ENCODE results near the gene PCDHAC1. TPM values are rescaled to one million over a fixed set of nuclear protein-coding genes. Genes with fewer than 3 reads are reported as not detected.

PCDHAC1 gene
- polyA plus RNA-seq, 1 of the 3 experiments (the other 2 are of a cell fraction), result 0.08 TPM

DNA sequence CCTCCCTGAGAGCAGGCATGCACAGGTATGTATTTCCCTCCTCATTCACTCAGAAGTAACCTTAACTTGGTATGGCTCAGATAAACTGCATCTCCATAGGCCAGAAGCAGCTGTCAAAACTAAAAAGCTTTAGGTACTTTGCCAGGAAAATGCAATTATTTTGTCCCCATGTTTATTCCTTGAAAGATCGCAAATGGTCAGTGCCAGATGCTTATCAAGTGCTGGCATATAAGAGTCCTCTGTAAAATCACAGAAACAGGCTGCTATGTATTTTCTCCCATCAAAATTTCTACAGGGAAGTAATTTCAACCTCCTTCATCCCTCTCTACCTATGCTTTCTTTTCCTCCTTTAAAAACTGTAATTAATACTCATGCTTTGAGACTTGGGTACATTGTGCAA, 52.9 kb downstream of the PCDHAC1 start:
- Histone ChIP-seq H3K79me2 (ENCODE audit: insufficient read depth) (no peaks in the 10 kb centered on the region), H3K4me3 (ENCODE audit: low read depth in 2 of 2, low read length in 1 of 2) (no peak overlapping the region), H3K9ac (no peak overlapping the region), H3K27ac (ENCODE audit: low read depth in 2 of 2, low read length in 1 of 2) (peak overlapping the region in 1 of 2 experiments; percentile 98; a peak in 2 of 4 replicates), H3K9me3 (no peaks in the 10 kb centered on the region), H3K36me3 (replicated peaks in 1 of 2; ENCODE audit: control insufficient read depth in 1 of 2, insufficient read depth in 2 of 2, low read length in 1 of 2) (peaks cover 0 to 2% of the 10 kb centered on the region in 2 experiments), H3K27me3 (ENCODE audit: insufficient read depth) (no peaks in the 10 kb centered on the region), H3F3A (replicated peaks; ENCODE audit: insufficient read depth) (no peaks in the 10 kb centered on the region), H2AFZ (ENCODE audit: low read depth) (no peak overlapping the region), H3K4me2 (no peak overlapping the region), H4K20me1 (ENCODE audit: insufficient read depth) (no peaks in the 10 kb centered on the region), H3K9me2 (no peaks in the 10 kb centered on the region), H3K4me1 (ENCODE audit: control insufficient read depth in 1 of 2, insufficient read depth in 2 of 2, low read depth in 1 of 2, low read length in 1 of 2) (peaks cover 9 to 37% of the 10 kb centered on the region in 2 experiments; a peak in 3 of 4 replicates)
- POLR2A ChIA-PET, result interaction anchor here (0.9 to 4.2 kb wide), 3 partner anchors 13 to 22 kb away, joined by 3 to 23 read pairs (median 6); partner anchors contain the start of gene PCDHAC2
- WGBS (ENCODE audit: low lambda C conversion rate), result 45% methylated on average over 1 of the region's 1 CpG
- TF ChIP-seq TAF1 (IDR thresholded peaks at IDR 0.05; ENCODE audit: borderline replicate concordance, low read depth, low read length) (no peak), EP300 (IDR thresholded peaks at IDR 0.05; ENCODE audit: borderline replicate concordance in 1 of 2, low read depth in 1 of 2, low read length in 1 of 2) (peak in 1 of 2 experiments; percentile 56; a peak in 2 of 4 replicates), NFIC (IDR thresholded peaks at IDR 0.05; ENCODE audit: borderline replicate concordance) (no peak), ELF1 (IDR thresholded peaks at IDR 0.05) (no peak), SIN3A (IDR thresholded peaks at IDR 0.05; ENCODE audit: borderline replicate concordance, low read depth, low read length) (no peak), CHD2 (IDR thresholded peaks at IDR 0.05; ENCODE audit: low read length, partially characterized antibody) (no peak), YY1 (IDR thresholded peaks at IDR 0.05; ENCODE audit: low read depth) (no peak), EZH2phosphoT487 (IDR thresholded peaks at IDR 0.05; ENCODE audit: borderline replicate concordance, low read depth) (no peak), RFX5 (IDR thresholded peaks at IDR 0.05; ENCODE audit: low read length) (no peak), RCOR1 (IDR thresholded peaks at IDR 0.05; ENCODE audit: low read length) (peak; percentile 45; the same call in 1 of the 2 replicates), RAD21 (IDR thresholded peaks at IDR 0.05; ENCODE audit: low read length) (0 out of 2 replicates have a peak, but pooled peaks have one; percentile 9), GATA2 (CRISPR knock-in tag; IDR thresholded peaks at IDR 0.05) (peak; percentile 57; the same call in 1 of the 2 replicates), MXI1 (IDR thresholded peaks at IDR 0.05; ENCODE audit: low read depth, low read length) (peak; percentile 62; the same call in 1 of the 2 replicates), TEAD4 (IDR thresholded peaks at IDR 0.05; ENCODE audit: borderline replicate concordance, insufficient read depth) (no peak), FOSL2 (IDR thresholded peaks at IDR 0.05; ENCODE audit: borderline replicate concordance, low read depth) (no peak), MEF2A (IDR thresholded peaks at IDR 0.05; ENCODE audit: borderline replicate concordance, low read depth) (no peak), MAX (IDR thresholded peaks at IDR 0.05; ENCODE audit: low read depth) (no peak)
- TF ChIP-seq, protein P1, sequence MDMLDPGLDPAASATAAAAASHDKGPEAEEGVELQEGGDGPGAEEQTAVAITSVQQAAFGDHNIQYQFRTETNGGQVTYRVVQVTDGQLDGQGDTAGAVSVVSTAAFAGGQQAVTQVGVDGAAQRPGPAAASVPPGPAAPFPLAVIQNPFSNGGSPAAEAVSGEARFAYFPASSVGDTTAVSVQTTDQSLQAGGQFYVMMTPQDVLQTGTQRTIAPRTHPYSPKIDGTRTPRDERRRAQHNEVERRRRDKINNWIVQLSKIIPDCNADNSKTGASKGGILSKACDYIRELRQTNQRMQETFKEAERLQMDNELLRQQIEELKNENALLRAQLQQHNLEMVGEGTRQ (IDR thresholded peaks at IDR 0.05; ENCODE audit: borderline replicate concordance, low read depth, low read length), result no peak
- TF ChIP-seq, protein P2, sequence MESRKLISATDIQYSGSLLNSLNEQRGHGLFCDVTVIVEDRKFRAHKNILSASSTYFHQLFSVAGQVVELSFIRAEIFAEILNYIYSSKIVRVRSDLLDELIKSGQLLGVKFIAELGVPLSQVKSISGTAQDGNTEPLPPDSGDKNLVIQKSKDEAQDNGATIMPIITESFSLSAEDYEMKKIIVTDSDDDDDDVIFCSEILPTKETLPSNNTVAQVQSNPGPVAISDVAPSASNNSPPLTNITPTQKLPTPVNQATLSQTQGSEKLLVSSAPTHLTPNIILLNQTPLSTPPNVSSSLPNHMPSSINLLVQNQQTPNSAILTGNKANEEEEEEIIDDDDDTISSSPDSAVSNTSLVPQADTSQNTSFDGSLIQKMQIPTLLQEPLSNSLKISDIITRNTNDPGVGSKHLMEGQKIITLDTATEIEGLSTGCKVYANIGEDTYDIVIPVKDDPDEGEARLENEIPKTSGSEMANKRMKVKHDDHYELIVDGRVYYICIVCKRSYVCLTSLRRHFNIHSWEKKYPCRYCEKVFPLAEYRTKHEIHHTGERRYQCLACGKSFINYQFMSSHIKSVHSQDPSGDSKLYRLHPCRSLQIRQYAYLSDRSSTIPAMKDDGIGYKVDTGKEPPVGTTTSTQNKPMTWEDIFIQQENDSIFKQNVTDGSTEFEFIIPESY (IDR thresholded peaks at IDR 0.05; ENCODE audit: borderline replicate concordance, low read depth), result no peak
- no peak for DNase-seq
- CTCF ChIA-PET, result interaction anchor here (0.9 to 3.7 kb wide), 5 partner anchors 9 to 138 kb away, joined by 3 to 20 read pairs (median 7); partner anchors contain the start of gene PCDHA8

Small RNA genes within 50 kb of the gene (small RNA-seq; reads per million reads assigned to genes)
- 0 reads per million in 7 experiments for gene AC010223.1

Other genes with a start within 250 kb of the PCDHAC1 start
- gene HARS1, start 234.9 kb upstream of the PCDHAC1 start, polyA plus RNA-seq (2012; rRNA removed), result 124 and 135 TPM in 2 replicates
- gene HARS2, start 234.8 kb upstream of the PCDHAC1 start, polyA plus RNA-seq (2012; rRNA removed), result 40.8 and 54.5 TPM in 2 replicates
- gene ZMAT2, start 225.9 kb upstream of the PCDHAC1 start, polyA plus RNA-seq (2012; rRNA removed), result 30.9 and 42.2 TPM in 2 replicates
- 0.16 and 0.21 TPM in 2 replicates for gene PCDHA1, start 140.2 kb upstream of the PCDHAC1 start, polyA plus RNA-seq (2012; rRNA removed)
- gene PCDHA2, start 131.4 kb upstream of the PCDHAC1 start, polyA plus RNA-seq (2012; rRNA removed), result not detected in 2 replicates
- 0.02 TPM in 1 of 2 replicates, not detected in the other for gene PCDHA3, start 125.2 kb upstream of the PCDHAC1 start, polyA plus RNA-seq (2012; rRNA removed)
- 1.2 and 1.4 TPM in 2 replicates for gene PCDHA4, start 119.2 kb upstream of the PCDHAC1 start, polyA plus RNA-seq (2012; rRNA removed)
- gene PCDHA5, start 104.7 kb upstream of the PCDHAC1 start, polyA plus RNA-seq (2012; rRNA removed), result 0.02 TPM in 2 replicates
- gene PCDHA6, start 98.3 kb upstream of the PCDHAC1 start, polyA plus RNA-seq (2012; rRNA removed), result 0.02 and 0.03 TPM in 2 replicates
- gene PCDHA7, start 92.0 kb upstream of the PCDHAC1 start, polyA plus RNA-seq (2012; rRNA removed), result 0.15 and 0.16 TPM in 2 replicates
- gene PCDHA8, start 85.1 kb upstream of the PCDHAC1 start, polyA plus RNA-seq (2012; rRNA removed), result 0.54 and 0.63 TPM in 2 replicates
- gene PCDHA9, start 77.9 kb upstream of the PCDHAC1 start, polyA plus RNA-seq (2012; rRNA removed), result 0.02 TPM in 2 replicates
- 0.02 TPM in 2 replicates for gene PCDHA10, start 70.4 kb upstream of the PCDHAC1 start, polyA plus RNA-seq (2012; rRNA removed)
- not detected in 2 replicates for gene PCDHA11, start 57.3 kb upstream of the PCDHAC1 start, polyA plus RNA-seq (2012; rRNA removed)
- 0.54 and 0.70 TPM in 2 replicates for gene PCDHA12, start 51.0 kb upstream of the PCDHAC1 start, polyA plus RNA-seq (2012; rRNA removed)
- gene PCDHA13, start 44.2 kb upstream of the PCDHAC1 start, polyA plus RNA-seq (2012; rRNA removed), result not detected in 2 replicates
- gene PCDHAC2, start 40.2 kb downstream of the PCDHAC1 start, polyA plus RNA-seq (2012; rRNA removed), result 0.39 and 0.76 TPM in 2 replicates
- not detected in 2 replicates for gene PCDHB1, start 125.1 kb downstream of the PCDHAC1 start, polyA plus RNA-seq (2012; rRNA removed)
- gene PCDHB2, start 168.3 kb downstream of the PCDHAC1 start, polyA plus RNA-seq (2012; rRNA removed), result 1.6 and 1.8 TPM in 2 replicates
- gene PCDHB3, start 174.2 kb downstream of the PCDHAC1 start, polyA plus RNA-seq (2012; rRNA removed), result 1.7 and 2.2 TPM in 2 replicates
- 0.36 and 0.51 TPM in 2 replicates for gene PCDHB4, start 195.5 kb downstream of the PCDHAC1 start, polyA plus RNA-seq (2012; rRNA removed)
- 0.08 and 0.10 TPM in 2 replicates for gene PCDHB5, start 208.9 kb downstream of the PCDHAC1 start, polyA plus RNA-seq (2012; rRNA removed)
- 3.9 and 5.0 TPM in 2 replicates for gene PCDHB6, start 223.8 kb downstream of the PCDHAC1 start, polyA plus RNA-seq (2012; rRNA removed)
- gene PCDHB7, start 246.3 kb downstream of the PCDHAC1 start, polyA plus RNA-seq (2012; rRNA removed), result 1.5 and 1.7 TPM in 2 replicates